Activated naive CD8-positive, alpha-beta T cell treated with anti-CD3 and anti-CD28 coated beads, Interleukin-2, amount 10 ng/mL, durations not matched to agents 7 days and 5 days (primary cell): ENCODE data around the gene IL32. TPM values are rescaled to one million over a fixed set of nuclear protein-coding genes. Genes with fewer than 3 reads are reported as not detected.
A peak's percentile ranks its signal among the peaks of the same experiment; 100 is the strongest.

ENCODE experiments used
- ATAC-seq: fragments of 150-1000 bp; cut with Tn5 transposase; one replicate; pipeline ENCODE4 v1.10.0; 2021; ENCODE audit warnings: low read depth, moderate library complexity
- POLR2A ChIA-PET: fragments of 350-600 bp; sonication (Branson Sonifier 250); formaldehyde crosslinking; loops from one replicate; lab custom pipeline; 2021; ENCODE audit warnings: antibody characterized with exemption; lab: Charles Lee
- DNase-seq: peaks from one replicate; pipeline ENCODE4 v3.0.0; 2021
- H3K27ac Mint-ChIP-seq: one replicate; pipeline ENCODE4 v1.8.0; 2022; ENCODE audit warnings: mild to moderate bottlenecking, mixed read lengths
- H3K27me3 Mint-ChIP-seq: one replicate; pipeline ENCODE4 v1.8.0; 2022; ENCODE audit warnings: mild to moderate bottlenecking, moderate library complexity, mixed read lengths
- H3K36me3 Mint-ChIP-seq: one replicate; pipeline ENCODE4 v1.8.0; 2021; ENCODE audit warnings: mild to moderate bottlenecking, mixed read lengths
- H3K4me1 Mint-ChIP-seq: one replicate; pipeline ENCODE4 v1.8.0; 2021; ENCODE audit warnings: mixed read lengths
- H3K4me3 Mint-ChIP-seq: one replicate; pipeline ENCODE4 v1.8.0; 2022; ENCODE audit warnings: mild to moderate bottlenecking, moderate library complexity, mixed read lengths
- H3K9me3 Mint-ChIP-seq: one replicate; pipeline ENCODE4 v1.8.0; 2021; ENCODE audit warnings: mixed read lengths
- total RNA-seq, 2 experiments: library from RNA; stranded (reverse); gene quantifications; one replicate each; pipeline ENCODE4 v1.2.3, GENCODE V29; 2021

IL32 gene
- total RNA-seq, 2 experiments from 2014 or later = 2,319 to 2,425 TPM

DNA sequence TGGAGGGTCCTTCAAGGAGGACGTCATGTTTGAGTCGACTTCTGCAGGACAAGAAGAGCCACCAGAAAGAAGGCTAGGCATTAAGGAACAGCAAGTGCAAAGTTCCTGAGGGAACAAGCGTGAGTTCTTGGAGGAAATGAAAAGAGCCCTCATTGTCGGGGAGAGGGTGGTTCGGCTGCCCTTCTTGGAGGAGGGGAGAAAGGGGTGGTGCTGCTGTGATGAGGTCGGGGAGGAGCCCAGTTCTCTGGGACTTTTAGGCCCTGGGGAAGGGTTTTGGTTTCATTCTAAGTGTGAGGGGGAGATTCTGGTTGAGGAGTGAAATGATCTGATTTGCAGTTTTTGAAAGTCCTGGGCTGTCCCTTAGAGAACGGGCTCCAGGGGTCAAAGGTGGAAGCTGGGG is 32.8 kb upstream of the IL32 start:
- Mint-ChIP-seq H3K9me3 (no peaks in the 10 kb centered on the region), H3K27ac (no peak overlapping the region), H3K4me3 (no peak overlapping the region), H3K36me3 (peaks cover 3% of the 10 kb centered on the region), H3K27me3 (peaks cover 48% of the 10 kb centered on the region), H3K4me1 (peaks cover 27% of the 10 kb centered on the region)
- POLR2A ChIA-PET = interaction anchor here (0.9 to 7.0 kb wide), 3 partner anchors 11 to 27 kb away, joined by 4 to 105 read pairs (median 33); partner anchors contain the start of gene MMP25
- ATAC-seq (no peak), DNase-seq (no peak)

DNA sequence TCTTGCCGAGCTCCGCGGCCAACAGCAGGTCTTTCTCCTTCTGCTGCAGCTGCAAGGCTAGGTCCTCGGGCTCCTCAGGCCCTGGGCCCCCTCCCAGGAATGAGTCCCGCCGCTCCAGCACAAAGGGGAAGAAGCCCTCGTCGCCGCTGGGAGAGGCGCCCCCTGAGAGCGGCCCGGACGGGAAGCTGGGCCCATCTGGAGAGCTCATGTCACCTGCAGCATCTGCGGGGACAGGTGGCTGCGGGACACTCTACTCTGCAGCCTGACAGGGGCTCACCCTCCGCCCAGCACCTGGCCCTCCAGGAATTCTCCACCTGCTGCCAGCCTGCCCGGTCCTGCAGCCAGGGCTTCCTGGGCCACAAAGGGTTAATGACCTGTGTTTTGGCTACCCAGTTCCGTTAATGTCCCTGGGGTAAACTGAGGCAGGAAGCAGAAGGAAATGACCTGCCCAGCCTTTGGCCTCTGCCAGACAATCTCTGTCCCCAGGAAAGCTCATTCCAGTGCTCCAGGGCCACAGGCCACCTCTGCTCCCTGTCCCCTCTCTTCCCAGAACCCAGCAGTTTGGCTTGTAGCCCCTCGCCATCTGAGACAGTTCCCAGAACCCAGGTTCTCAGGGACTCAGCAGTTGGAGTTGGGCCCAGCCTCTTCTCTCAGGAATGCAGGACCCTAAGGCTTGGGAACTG is 30.0 kb upstream of the IL32 start:
- Mint-ChIP-seq H3K27ac (no peak overlapping the region), H3K9me3 (no peaks in the 10 kb centered on the region), H3K36me3 (peaks cover 1% of the 10 kb centered on the region), H3K4me3 (no peak overlapping the region), H3K4me1 (peaks cover 17% of the 10 kb centered on the region), H3K27me3 (peaks cover 70% of the 10 kb centered on the region)
- POLR2A ChIA-PET = interaction anchor here (1.0 to 2.4 kb wide), 7 partner anchors 8 to 94 kb away, joined by 3 to 13 read pairs (median 3); partner anchors contain the start of gene MMP25
- ATAC-seq (no peak), DNase-seq (no peak)

DNA sequence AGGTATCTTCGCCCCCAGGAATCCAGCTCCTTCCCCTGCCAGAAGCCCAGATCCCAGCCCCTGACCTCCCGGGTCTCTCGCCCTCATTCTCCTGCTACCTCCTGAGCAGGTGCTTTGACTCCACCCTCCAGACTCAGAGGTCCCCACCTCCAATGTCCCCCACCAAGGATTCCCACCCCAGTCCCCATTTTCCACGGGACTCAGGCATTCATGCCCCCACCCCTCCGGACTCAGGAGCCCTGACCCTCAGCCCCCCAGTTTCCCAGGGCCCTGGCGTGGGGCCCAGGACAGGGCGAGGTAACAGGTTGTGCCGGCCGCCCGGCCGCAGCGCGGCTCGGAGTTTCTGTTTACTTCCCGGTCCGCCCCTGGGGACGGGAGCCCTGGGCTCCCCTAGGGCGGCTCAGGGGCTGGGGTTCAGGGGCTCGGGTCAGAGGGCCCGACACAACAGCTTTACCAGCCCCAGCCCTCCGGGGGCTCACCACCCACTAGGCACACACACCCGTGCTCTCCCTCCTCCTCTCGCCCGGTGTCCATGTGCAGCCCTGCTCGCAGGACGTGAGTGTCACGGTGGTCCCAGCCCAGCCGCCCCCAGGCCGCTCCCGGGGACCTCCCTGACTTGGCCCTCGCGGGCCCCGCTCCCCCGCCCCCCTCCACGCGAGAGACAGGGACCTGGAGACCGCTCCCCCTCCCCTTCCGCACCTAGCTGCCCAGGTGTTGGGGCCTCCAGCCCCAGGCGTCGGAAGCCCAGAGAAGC is 29.3 kb upstream of the IL32 start:
- POLR2A ChIA-PET = interaction anchor here (1.2 to 2.4 kb wide), 3 partner anchors 9 to 89 kb away, joined by 3 to 13 read pairs (median 5); partner anchors contain the start of gene MMP25
- H3K27ac Mint-ChIP-seq = no peak overlapping the region

DNA sequence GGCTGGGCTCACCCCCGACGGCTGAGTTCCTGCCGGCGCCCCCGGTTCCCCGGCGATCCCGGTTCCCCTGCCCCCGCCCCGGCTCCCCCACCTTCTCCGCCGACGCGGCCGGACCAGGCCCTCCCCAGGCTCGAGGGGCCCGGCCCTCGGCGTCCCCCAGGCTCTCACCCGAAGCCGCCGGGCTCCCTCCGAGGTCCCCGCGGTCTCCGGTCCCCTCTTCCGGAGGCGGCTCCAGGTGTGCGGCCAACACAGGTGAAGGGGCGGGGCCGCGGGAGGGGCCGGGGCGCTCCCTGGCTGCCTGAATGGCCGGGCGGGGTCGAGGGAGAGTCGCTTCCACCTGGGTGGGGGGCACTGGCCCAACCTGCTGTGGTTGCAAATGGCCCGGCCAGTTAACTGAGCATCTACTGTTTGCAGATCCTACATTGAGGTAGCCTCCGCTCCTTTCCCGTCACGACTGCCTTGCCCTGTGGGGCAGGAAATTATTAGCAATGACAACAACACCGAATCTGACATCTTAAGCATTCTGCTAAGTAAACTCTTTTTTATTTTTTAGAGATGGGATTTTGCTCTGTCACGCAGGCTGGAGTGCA is 28.6 kb upstream of the IL32 start, which contains the start of gene BICDL2:
BICDL2 (minus strand) TSS at position 219 of the 590 bp plus-strand sequence. CDS start 1,448 bp downstream, outside the sequence.
- Mint-ChIP-seq H3K27me3 (peaks cover 79% of the 10 kb centered on the region), H3K27ac (no peak within 1 kb of the TSS), H3K9me3 (no peaks in the 10 kb centered on the region), H3K36me3 (peaks cover 1% of the 10 kb centered on the region), H3K4me1 (peaks cover 12% of the 10 kb centered on the region), H3K4me3 (peak within 1 kb of the TSS; percentile 19)
- POLR2A ChIA-PET = interaction anchor here (1.2 to 1.6 kb wide), 2 partner anchors 11 to 88 kb away, joined by 3 to 5 read pairs; no protein-coding TSS in a partner anchor
- ATAC-seq (no peak), DNase-seq (no peak)

More for the DNA sequence above, 29.3 kb upstream of the IL32 start:
- no peaks in the 10 kb centered on the region for H3K9me3 Mint-ChIP-seq
- DNase-seq (no peak), ATAC-seq (peak; percentile 2)
- H3K4me1 Mint-ChIP-seq = peaks cover 13% of the 10 kb centered on the region
- peaks cover 75% of the 10 kb centered on the region for H3K27me3 Mint-ChIP-seq
- H3K36me3 Mint-ChIP-seq = peaks cover 1% of the 10 kb centered on the region
- H3K4me3 Mint-ChIP-seq = no peak overlapping the region

DNA sequence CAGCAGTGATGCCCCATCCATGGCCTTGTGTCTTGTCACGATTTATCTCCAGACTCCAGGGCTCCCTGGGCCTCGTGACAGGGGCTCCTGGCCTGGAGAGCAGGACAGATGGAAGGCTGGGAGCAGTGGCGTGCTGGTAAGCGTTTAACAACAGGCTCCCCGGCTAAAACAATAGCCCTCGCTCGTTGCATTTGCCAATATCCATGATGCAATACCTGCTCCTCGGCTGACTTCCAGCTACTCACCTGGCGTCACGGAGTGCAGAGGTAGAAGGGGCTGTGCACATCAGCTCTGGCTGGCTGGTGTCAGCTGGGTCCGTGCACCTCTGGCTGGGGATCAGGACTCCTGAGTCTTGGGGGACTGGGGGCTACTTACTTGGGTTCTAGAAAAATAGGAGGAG is 27.2 kb upstream of the IL32 start:
- no peak for ATAC-seq
- POLR2A ChIA-PET = interaction anchor here (1.2 to 11.6 kb wide), 5 partner anchors 8 to 18 kb away, joined by 3 to 105 read pairs (median 4); no protein-coding TSS in a partner anchor

DNA sequence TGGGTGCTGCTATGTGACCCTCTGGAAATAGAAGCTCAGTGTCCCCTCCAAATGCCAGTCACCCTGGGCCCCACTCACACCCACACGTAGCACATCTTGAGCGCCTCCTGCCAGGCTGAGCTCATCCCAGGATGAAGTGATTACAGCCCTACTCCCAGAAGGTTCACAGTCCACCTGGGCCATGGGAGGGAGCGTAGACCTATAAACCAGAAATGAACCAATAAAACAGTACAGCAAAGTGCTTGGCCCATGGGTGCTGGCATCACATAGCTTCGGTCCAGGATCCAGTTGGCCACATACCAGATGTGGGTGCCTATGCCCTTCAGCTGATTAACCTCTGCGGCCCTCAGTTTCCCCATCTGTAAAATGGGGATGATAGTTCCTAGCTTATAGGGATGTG is 26.5 kb upstream of the IL32 start:
- POLR2A ChIA-PET = interaction anchor here (0.9 to 11.6 kb wide), 8 partner anchors 8 to 31 kb away, joined by 3 to 105 read pairs (median 4); no protein-coding TSS in a partner anchor
- ATAC-seq (no peak), DNase-seq (no peak)
- Mint-ChIP-seq H3K4me1 (peaks cover 5% of the 10 kb centered on the region), H3K27ac (no peak overlapping the region), H3K36me3 (peaks cover 4% of the 10 kb centered on the region), H3K9me3 (no peaks in the 10 kb centered on the region), H3K27me3 (peaks cover 74% of the 10 kb centered on the region), H3K4me3 (no peak overlapping the region)

More for the DNA sequence above, 27.2 kb upstream of the IL32 start:
- Mint-ChIP-seq H3K4me1 (peaks cover 7% of the 10 kb centered on the region), H3K4me3 (no peak overlapping the region), H3K27me3 (peaks cover 74% of the 10 kb centered on the region), H3K27ac (no peak overlapping the region), H3K36me3 (peaks cover 1% of the 10 kb centered on the region), H3K9me3 (no peaks in the 10 kb centered on the region)
- no peak for DNase-seq

DNA sequence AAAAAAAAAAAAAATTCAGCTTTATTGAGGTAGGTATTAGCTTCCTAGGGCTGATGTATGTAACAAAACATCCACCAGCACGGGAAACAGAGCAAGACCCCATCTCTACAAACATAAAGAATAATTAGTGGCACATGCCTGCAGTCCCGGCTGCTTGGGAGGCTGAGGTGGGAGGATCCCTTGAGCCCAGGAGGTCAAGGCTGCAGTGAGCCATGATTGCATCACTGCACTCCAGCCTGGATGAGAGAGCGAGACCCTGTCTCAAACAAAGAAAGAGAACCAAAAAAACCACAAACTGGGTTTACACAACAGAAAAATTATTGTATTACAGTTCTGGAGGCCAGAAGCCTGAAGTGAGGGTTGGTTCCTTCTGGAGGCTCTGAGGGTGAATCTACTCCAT is 23.1 kb upstream of the IL32 start:
- Mint-ChIP-seq H3K9me3 (no peaks in the 10 kb centered on the region), H3K27me3 (peaks cover 62% of the 10 kb centered on the region), H3K27ac (no peak overlapping the region), H3K36me3 (peaks cover 5% of the 10 kb centered on the region), H3K4me1 (peaks cover 9% of the 10 kb centered on the region), H3K4me3 (no peak overlapping the region)
- ATAC-seq (no peak), DNase-seq (no peak)
- POLR2A ChIA-PET = interaction anchor here (0.6 to 11.6 kb wide), 5 partner anchors 8 to 1337 kb away, joined by 3 to 105 read pairs (median 3); partner anchors contain the start of gene MAPK8IP3

DNA sequence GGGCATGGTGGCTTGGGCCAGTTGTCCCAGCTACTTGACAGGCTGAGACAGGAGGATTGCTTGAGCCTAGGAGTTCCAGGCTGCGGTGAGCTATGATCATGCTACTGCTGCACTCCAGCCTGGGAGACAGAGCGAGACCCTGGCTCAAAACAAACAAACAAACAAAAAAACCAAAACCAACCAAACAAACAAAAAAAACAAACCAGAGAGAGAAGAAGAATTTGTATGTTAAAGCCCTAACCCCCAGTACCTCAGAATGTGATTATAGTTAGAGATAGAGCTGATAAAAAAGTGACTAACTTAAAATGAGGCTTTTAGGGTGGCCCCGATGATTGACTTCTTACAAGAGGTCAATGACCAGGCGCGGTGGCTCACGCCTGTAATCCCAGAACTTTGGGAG is 20.7 kb upstream of the IL32 start:
- POLR2A ChIA-PET = interaction anchor here (1.1 to 11.6 kb wide), 9 partner anchors 9 to 90 kb away, joined by 3 to 131 read pairs (median 6); partner anchors contain the start of genes TNFRSF12A and ZNF213
- ATAC-seq = no peak

DNA sequence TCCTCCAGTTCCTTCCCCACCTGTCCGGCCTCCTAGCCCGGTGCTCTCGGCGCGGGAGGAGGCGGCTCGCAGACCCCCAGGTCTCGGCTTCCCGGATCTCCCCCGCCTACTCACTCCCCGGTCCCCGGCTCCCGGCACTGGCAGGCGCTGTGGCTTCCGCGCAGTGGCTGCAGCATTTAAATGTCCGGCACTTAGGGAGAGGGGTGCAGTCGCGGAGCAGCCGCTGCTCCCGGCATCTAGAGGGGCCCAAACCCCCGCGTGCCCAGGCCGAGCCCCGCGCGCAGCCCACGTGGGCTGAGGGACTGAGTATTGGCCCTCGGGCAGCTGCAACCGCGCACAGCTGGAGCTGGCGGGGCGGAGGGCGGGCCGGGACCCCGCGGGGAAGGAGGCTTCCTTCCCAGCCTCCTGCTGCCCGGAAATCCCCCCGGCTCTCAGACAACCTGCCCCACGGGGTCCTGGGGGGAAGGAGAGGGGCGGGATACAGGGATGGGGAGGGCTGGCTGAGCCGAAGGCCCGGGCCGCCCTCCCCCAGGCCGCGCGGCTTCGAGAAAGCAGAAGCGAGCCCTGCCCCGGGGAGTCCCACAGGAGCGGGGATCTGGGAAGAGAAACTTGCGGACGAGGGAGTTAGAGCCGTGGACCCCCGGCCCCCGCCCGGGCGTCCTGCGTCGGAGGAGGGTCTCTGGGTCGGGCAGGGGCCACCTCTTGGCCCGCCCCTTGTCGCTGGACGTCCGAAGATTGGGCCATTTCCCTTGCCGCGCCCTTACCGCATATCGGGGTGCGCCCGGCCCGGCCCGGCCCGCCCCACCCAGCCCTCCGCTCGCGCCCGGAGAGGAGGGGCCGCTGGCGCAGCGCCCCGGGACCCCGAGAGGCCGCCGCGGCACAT is 19.4 kb upstream of the IL32 start, which contains the start of gene MMP25:
MMP25 (plus strand) TSS at position 804 of the 883 bp plus-strand sequence. CDS start 357 bp downstream, outside the sequence.
- H3K4me1 Mint-ChIP-seq = peaks cover 29% of the 10 kb centered on the region
- peak within 1 kb of the TSS; percentile 90 for H3K4me3 Mint-ChIP-seq
- H3K27ac Mint-ChIP-seq = peak within 1 kb of the TSS; percentile 83
- peak; percentile 67 for DNase-seq
- peaks cover 30% of the 10 kb centered on the region for H3K27me3 Mint-ChIP-seq
- H3K9me3 Mint-ChIP-seq = no peaks in the 10 kb centered on the region
- POLR2A ChIA-PET = interaction anchor here (1.0 to 11.6 kb wide), 11 partner anchors 11 to 88 kb away, joined by 3 to 131 read pairs (median 5); partner anchors contain the start of genes TNFRSF12A and ZNF213
- peaks cover 22% of the 10 kb centered on the region for H3K36me3 Mint-ChIP-seq
- ATAC-seq = peak; percentile 31

More for the DNA sequence above, 20.7 kb upstream of the IL32 start:
- H3K27me3 Mint-ChIP-seq = peaks cover 41% of the 10 kb centered on the region
- peak overlapping the region; percentile 77 for H3K4me3 Mint-ChIP-seq
- peaks cover 22% of the 10 kb centered on the region for H3K4me1 Mint-ChIP-seq
- peaks cover 14% of the 10 kb centered on the region for H3K36me3 Mint-ChIP-seq
- DNase-seq = no peak
- H3K27ac Mint-ChIP-seq = peak overlapping the region; percentile 71
- no peaks in the 10 kb centered on the region for H3K9me3 Mint-ChIP-seq

DNA sequence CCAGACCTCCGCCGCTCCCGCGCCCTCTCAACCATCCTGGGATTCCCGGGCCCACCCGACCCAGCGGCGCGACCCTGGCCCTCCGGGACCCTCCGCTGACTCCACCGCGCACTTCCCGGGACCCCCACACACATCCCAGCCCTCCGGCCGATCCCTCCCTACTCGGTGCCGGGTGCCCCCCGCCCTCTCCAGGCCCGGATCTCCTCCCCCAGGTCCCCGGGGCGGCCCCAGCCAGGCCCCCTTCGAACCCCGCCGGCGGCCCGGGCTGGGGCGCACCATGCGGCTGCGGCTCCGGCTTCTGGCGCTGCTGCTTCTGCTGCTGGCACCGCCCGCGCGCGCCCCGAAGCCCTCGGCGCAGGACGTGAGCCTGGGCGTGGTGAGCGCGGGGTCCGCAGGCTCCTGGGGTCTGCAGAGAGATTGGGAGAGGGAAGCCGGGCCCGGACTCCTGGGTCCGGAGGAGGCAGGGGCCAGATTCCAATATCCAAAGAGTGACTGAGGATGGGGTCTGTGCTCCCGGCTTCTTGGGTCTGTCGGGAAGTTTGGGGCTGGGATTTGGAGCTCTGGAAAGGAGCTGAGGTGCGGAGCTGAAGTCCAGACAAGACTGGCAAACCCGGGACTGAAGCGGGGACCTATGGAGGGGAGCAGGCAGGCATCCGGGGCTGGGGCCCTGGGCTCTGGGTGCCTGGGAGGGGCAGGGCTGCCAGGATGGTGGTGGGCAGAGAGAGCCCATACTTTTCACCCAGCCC is 18.6 kb upstream of the IL32 start:
- Mint-ChIP-seq H3K36me3 (peaks cover 28% of the 10 kb centered on the region), H3K27me3 (peaks cover 25% of the 10 kb centered on the region), H3K4me3 (peak overlapping the region; percentile 90), H3K9me3 (no peaks in the 10 kb centered on the region), H3K27ac (peak overlapping the region; percentile 59), H3K4me1 (peaks cover 37% of the 10 kb centered on the region)
- DNase-seq (peak; percentile 71), ATAC-seq (peak; percentile 46)
- POLR2A ChIA-PET = interaction anchor here (0.7 to 11.6 kb wide), 11 partner anchors 11 to 103 kb away, joined by 3 to 131 read pairs (median 13); partner anchors contain the start of genes HCFC1R1, IL32, THOC6 and TNFRSF12A

DNA sequence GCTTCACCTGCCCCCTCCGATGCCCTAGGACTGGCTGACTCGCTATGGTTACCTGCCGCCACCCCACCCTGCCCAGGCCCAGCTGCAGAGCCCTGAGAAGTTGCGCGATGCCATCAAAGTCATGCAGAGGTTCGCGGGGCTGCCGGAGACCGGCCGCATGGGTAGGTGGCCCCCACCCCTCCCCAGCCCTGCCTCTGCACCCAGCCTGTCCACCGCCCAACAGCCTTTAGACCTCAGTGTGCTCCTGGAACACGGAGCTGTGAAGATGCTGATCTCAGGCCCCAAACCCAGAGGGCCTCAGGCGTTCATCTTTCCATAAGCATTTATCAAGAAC is 18.1 kb upstream of the IL32 start:
- Mint-ChIP-seq H3K36me3 (peaks cover 31% of the 10 kb centered on the region), H3K27me3 (peaks cover 25% of the 10 kb centered on the region), H3K4me3 (peak overlapping the region; percentile 90), H3K27ac (peak overlapping the region; percentile 59), H3K9me3 (no peaks in the 10 kb centered on the region), H3K4me1 (peaks cover 42% of the 10 kb centered on the region)
- ATAC-seq = no peak
- POLR2A ChIA-PET = interaction anchor here (0.7 to 11.6 kb wide), 16 partner anchors 8 to 102 kb away, joined by 3 to 131 read pairs (median 6); partner anchors contain the start of genes HCFC1R1, IL32, THOC6 and TNFRSF12A
- DNase-seq = no peak
